GM12874 (cell line): ENCODE data around the gene PDCD5.

Experiments used
- TF ChIP-seq, protein P1 (sequence below): IDR thresholded peaks from 2 replicates; pipeline ENCODE4 v1.5.1; 2011; ENCODE audit warnings: low read depth, mild to moderate bottlenecking, control low read depth, low read length, moderate library complexity; ENCODE audit not compliant: insufficient read depth

Gene PDCD5, protein sequence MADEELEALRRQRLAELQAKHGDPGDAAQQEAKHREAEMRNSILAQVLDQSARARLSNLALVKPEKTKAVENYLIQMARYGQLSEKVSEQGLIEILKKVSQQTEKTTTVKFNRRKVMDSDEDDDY

DNA sequence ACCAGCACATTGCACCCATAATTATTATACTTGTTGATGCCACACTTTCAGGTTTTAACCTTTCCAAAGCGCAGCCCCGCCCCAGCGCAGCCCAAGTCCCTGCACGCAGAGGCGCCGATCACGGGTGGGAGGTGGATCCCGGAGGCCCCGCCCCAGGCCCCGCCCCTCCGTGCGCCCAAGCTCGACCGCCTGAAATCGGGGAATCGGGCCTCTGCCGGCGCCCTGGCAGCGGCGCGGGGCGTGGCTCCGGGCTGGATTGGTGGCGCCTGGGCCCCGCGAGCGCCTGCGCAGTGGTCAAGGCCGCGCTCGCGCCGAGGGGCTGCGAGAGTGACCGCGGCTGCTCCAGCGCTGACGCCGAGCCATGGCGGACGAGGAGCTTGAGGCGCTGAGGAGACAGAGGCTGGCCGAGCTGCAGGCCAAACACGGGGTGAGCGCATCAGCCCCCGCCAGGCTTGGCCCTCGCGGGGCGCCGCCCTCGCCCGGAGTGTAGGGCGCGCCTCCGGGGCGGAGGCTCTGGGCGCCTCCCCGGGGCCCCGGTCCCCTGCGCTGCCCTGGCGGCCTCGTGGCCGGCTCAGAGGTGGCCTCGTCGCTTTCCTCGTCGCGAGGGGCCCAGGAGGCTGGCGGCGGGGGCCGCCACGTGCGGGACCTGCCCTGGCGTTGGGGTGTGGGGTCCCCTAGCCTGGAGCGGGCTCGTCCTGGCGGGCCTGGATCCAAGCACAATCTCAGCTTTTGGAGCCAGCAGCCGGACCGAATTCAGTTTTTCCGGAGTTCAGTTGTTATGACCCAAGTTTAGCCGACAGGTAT lies at the start of gene PDCD5:
Gene PDCD5, plus strand, starts transcription at position 290 of the 804 bp plus-strand sequence. Its CDS starts 72 bp downstream, at position 362.
- TF ChIP-seq, protein P1, sequence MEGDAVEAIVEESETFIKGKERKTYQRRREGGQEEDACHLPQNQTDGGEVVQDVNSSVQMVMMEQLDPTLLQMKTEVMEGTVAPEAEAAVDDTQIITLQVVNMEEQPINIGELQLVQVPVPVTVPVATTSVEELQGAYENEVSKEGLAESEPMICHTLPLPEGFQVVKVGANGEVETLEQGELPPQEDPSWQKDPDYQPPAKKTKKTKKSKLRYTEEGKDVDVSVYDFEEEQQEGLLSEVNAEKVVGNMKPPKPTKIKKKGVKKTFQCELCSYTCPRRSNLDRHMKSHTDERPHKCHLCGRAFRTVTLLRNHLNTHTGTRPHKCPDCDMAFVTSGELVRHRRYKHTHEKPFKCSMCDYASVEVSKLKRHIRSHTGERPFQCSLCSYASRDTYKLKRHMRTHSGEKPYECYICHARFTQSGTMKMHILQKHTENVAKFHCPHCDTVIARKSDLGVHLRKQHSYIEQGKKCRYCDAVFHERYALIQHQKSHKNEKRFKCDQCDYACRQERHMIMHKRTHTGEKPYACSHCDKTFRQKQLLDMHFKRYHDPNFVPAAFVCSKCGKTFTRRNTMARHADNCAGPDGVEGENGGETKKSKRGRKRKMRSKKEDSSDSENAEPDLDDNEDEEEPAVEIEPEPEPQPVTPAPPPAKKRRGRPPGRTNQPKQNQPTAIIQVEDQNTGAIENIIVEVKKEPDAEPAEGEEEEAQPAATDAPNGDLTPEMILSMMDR: no peak

DNA sequence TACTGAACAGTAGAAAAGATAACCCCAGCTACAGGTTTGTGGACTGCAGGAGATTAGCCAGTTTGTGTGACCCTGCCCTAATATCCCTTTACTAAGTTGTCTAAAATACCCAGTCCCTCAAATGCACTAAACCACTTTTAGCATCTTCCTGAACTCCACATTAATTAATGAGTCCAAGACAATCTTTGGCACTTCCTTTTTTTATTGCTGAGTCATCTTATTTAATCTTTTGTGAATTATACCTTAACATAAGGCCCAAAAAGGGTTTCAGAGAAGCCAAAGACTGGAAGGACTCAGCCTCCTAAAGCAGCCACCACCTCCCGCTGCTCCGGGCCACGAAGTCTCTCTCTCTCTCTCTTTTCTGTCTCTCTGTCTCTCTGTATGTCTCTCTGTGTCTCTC lies 48.8 kb upstream of the PDCD5 start:
- TF ChIP-seq, protein P1: no peak

DNA sequence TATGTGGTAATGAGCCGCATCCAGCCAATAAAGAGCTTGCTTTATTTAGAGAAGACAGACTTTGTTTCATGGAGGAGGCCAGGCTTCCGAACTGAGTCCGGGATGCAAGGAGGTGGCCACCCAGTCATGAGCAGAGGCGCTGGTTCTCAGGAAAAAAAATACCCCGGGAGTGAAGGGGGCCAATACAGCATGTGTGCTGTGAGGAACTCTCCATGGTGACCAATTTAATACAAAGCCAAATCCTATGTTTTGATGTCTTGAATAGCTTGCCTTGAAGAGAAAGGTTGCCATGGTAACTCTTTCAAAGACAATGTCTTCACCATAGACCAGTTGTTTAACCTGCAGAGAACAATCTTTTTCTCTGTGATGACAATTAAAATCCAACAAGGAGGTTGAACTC lies 43.4 kb upstream of the PDCD5 start:
- TF ChIP-seq, protein P1: no peak

DNA sequence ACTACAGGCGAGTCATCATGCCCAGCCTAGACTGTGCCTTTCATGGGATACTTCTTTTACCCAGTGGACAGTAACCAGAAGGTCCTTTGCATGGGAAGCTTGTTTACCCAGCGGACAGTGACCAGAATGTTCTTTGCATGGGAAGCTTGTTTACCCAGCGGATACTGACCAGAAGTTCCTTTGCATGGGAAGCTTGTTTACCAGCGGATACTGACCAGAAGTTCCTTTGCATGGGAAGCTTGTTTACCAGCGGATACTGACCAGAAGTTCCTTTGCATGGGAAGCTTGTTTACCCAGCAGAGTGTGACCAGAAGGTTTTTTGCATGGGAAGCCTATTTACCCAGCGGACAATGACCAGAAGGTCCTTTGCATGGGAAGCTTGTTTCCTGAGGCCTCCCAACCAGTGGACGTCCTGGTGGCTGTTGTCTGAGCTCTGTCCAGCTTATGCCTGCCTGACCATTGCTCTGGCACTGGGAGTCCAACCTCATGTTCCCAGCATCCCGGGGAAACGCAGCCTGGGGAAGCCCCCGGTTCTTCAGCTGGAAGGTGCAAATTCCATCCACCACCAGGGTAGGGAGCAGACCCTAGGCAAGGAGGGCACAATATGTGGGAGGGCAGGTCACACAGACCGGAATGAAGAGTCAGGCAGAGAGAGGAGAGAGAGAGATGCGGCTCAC lies 41.6 kb upstream of the PDCD5 start:
- TF ChIP-seq, protein P1: no peak

DNA sequence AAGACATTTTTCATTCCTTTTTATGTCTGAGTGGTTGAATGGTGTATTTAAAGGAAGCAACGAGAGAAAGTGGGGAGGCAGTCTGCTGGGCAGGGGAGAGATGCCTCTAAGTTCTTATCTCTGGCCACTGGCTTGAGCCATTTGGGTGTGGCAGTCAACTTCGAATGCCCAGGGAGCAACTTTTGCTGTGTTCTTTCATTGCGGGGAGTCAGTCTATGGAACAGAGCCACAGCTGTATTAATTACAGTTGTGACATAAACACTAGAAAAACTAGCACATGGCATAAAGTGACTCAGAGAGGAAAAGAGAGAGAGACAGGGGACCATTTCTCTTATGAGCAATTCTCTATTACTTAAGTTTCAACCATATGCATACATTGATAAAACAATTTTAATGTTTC lies 40.4 kb upstream of the PDCD5 start:
- TF ChIP-seq, protein P1: no peak

DNA sequence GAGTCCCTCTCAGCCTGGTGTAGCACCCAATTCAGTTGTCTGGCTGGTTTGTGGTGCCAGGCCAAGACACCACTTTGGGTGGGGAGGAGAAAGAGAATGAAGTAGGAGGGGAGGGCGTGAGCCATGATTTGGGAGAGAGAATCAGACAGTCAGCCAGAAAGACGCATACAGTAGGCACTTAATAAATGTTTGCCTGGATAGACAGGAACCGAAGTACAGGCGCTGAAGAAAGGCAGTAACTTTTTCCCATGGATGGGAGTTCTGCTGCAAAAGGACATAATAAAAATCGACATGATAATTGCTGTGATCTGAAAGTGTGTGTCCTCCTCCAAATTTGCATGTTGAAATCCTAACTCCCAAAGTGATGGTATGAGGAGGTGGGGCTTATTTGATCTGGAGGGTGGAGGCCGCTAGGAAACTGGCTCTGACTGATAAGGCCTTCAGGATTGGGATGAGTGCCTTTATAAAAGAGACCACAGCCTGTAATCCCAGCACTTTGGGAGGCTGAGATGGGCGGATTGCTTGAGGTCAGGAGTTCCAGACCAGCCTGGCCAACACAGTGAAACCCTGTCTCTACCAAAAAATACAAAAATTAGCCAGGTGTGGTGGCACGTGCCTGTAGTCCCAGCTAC lies 38.4 kb upstream of the PDCD5 start:
- TF ChIP-seq, protein P1: no peak

DNA sequence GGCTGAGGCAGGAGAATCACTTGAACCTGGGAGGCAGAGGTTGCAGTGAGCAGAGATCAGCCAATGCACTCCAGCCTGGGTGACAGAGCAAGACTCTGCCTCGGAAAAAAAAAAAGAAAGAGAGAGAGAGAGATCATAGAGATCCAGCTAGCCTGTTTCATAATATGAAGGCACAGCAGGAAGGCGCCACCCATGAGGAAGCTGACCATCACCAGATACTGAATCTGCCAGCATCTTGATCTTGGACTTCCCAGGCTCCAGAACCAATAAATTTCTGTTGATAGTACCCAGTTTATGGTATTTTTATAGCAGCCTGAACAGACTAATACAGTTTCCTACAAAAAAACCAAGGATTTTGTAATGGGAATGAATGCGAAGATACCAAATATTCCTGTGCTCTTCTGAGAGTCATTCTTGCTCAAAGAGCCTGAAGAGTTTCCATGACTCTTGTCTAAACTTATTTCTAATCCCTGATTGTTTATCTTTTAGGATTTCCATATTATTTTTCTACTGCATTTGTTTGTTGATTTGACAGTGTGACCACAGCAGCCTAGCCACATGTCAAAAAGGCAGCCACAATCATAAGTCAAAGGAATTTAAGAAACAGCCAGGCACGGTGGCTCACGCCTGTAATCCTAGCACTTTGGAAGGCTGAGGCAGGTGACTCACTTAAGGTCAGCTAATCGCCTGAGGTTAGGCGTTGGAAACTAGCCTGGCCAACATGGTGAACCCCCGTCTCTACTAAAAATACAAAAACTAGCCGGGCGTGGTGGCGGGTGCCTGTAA lies 37.7 kb upstream of the PDCD5 start:
- TF ChIP-seq, protein P1: no peak
